ENCODE data around the gene NGRN.

NGRN gene

DNA sequence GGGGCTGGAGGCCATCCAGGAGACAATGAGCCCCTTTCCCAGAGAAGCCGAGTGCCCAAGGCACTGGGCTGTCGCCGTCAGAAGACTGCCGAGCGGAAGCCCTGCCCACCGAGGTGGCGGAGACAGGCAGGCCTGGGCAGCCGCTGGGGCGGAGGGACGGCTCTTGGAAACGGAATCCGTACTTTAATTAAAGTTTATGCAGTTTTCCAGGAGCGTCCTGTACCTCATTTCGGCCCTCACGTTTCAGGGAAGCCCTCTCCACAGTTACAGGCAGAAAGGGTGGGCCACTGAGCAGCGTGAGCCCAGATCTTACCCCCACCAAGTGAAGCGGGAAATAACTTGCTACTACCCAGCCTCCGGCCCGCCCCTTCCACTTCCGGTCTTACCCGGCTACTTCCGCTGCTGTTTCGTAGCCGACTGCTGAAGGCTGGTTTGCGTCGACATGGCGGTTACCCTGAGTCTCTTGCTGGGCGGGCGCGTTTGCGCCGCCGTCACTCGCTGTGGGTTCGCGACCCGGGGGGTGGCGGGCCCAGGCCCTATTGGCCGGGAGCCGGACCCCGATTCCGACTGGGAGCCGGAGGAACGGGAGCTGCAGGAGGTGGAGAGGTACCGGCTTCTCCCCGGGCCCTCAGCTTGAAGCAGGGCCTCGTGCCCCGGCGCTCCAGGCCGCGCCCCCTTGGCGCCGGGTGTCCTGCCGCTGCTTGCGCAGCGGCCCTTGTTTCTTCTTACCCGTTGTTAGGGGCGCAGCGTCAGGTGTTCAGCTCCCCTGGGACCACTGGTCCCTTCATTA, at the start of gene NGRN:
Gene NGRN, plus strand, starts transcription at position 402 of the 790 bp plus-strand sequence. Its CDS starts 41 bp downstream, at position 443.
- DNase-seq (ENCODE audit: low read depth in 2 of 2): peak; percentile 89 to 92

DNA sequence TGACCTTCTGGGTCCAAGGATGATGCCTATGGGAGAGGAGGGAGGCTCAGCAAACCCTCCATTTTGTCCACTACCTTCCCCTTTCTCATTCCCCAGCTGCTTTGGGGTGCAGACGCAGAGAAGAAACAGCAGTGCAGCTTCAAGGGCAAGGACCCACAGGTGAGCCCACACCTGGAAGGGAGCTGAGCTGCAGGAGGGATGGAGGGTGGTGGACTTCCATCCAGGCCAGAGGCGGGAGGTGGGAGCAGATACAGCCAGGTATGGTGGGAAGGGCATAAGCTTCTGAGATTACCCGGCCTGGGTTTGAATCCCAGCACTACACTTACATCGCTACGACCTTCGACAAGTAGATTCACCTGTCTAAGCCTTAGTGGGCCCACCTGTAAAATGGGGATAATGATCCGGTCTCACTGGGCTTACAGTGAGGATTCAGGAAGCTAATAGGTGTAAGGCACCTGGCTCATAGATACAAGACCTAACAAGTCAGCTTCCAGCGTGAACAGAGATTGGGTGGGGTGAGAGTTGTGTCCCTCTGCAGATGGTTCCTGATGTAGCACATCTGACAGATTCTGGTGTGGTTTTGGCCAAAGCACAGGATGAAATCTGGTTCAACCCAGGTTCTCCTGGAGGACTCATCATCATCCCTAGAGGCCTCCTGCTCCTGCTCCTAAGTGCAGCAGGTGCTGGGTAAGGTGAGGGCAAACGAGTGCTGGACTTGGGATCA, 47.6 kb upstream of the NGRN start:
- no peak for DNase-seq (ENCODE audit: low read depth in 2 of 2)

DNA sequence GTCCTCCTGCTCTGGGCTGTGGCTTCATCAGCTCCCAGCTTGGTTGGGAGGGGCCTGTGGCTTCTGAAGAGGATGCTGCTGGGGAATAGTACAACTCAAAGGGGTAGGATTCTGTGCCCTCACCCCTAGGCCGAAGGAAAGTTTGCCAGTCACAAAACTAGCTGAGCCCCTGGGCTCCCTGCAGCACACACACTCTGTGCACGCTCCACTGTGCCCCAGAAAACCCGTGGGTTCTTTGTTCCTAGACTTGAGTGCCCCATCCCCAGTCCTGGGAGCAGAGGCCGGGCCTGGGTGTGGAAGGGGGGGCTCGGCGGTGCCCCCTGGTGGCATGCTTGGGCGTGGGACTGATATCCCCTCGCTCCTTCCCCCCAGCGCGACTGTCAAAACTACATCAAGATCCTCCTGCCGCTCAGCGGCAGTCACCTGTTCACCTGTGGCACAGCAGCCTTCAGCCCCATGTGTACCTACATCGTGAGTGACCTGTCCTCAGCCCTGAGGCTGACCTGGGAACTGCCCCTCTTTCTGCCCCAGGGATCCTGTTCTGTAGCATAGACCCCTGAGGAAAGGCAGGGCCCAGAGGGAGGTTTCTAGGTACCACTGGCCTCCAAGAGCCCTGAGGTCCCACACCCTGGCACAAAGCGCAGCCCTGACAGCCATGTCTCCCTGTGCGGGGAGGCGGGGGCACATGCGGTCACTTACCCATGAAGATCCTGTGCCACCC, 45.9 kb upstream of the NGRN start:
- DNase-seq (ENCODE audit: low read depth in 2 of 2): peak in 1 of 2 experiments; percentile 41

- DNase-seq (ENCODE audit: low read depth in 2 of 2): peak in 1 of 2 experiments; percentile 23
These were observed 44.1 kb upstream of the NGRN start for GRCh38 chr15:90221246-90221900.

- DNase-seq (ENCODE audit: low read depth in 2 of 2): no peak
These were observed 42.9 kb upstream of the NGRN start for GRCh38 chr15:90222547-90222946.

GRCh38 chr15:90223441-90224165, 41.9 kb upstream of the NGRN start:
- no peak for DNase-seq (ENCODE audit: low read depth in 2 of 2)

GRCh38 chr15:90225047-90225446, 40.4 kb upstream of the NGRN start:
- no peak for DNase-seq (ENCODE audit: low read depth in 2 of 2)

DNA sequence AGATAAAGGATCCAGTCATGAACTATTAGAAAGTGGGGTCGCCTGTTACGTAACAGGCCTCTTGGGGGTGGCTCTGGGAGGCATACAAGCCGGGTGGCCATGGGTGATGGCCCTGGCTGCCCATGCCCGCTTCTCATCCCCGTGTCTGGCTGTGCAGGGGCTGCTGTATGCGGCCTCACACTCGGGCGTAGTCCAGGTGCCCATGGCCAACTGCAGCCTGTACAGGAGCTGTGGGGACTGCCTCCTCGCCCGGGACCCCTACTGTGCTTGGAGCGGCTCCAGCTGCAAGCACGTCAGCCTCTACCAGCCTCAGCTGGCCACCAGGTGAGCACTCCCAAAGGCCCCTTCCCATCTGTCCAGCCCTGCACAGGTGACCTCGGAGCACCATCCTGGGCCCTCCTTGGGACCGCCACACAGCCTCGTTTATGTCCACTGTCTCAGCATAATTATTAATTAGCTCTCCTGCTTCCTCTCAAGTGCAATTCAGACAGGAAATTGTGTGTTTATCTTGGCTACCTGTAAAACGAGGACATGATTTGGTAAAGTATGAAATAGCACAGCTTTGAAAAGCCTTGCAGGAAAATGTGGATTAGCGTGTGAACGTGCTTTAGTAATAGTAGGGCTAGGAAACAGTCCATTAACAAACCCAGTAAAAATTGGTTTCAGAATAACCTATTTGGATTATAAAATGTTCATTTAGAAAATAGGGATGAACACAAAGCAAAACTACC, 39.8 kb upstream of the NGRN start:
- no peak for DNase-seq (ENCODE audit: low read depth in 2 of 2)

DNA sequence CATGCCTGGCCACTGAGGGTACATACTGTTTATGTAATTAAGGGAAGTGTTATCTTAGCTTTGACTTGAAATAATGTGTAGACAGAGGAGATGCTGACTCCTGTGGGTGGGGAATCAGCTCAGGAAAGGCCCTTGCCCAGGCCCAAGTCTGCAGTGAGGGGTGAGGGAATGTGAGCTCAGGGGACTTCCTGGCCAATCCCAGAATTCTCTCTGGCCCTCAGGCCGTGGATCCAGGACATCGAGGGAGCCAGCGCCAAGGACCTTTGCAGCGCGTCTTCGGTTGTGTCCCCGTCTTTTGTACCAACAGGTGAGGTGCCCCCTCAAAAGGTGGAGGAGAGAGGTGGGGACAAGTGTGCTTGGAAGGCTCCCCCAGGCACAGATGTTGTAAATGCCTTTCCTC, 38.1 kb upstream of the NGRN start:
- no peak for DNase-seq (ENCODE audit: low read depth in 2 of 2)

DNA sequence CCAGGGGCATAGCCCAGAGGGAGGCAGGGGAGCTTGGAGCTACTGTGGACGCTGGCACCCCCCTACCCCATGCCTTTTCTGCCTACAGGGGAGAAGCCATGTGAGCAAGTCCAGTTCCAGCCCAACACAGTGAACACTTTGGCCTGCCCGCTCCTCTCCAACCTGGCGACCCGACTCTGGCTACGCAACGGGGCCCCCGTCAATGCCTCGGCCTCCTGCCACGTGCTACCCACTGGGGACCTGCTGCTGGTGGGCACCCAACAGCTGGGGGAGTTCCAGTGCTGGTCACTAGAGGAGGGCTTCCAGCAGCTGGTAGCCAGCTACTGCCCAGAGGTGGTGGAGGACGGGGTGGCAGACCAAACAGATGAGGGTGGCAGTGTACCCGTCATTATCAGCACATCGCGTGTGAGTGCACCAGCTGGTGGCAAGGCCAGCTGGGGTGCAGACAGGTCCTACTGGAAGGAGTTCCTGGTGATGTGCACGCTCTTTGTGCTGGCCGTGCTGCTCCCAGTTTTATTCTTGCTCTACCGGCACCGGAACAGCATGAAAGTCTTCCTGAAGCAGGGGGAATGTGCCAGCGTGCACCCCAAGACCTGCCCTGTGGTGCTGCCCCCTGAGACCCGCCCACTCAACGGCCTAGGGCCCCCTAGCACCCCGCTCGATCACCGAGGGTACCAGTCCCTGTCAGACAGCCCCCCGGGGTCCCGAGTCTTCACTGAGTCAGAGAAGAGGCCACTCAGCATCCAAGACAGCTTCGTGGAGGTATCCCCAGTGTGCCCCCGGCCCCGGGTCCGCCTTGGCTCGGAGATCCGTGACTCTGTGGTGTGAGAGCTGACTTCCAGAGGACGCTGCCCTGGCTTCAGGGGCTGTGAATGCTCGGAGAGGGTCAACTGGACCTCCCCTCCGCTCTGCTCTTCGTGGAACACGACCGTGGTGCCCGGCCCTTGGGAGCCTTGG, 37.4 kb upstream of the NGRN start:
- DNase-seq (ENCODE audit: low read depth in 2 of 2): no peak

- no peak for DNase-seq (ENCODE audit: low read depth in 2 of 2)
These were observed 36.5 kb upstream of the NGRN start for GRCh38 chr15:90228960-90229359.

DNA sequence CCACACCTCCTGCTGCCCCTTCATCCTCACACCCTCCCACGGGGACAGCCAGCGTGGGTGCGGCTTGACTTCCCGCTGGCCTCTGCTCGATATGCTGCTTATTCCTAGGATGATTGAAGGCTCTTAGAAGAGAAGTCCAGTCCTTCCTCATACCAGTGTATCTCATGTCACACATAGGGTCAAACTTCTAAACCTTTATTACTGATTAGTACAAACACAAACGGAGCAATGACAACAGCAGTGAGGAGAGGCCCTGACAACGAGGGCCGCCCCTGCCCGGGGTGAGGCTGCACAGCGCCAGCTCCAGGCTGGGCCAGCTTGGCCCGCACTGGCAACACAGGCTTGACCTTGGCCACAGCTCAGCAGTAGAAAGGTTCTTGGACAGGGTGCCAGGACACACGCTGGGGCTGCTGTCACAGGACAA, 35.4 kb upstream of the NGRN start:
- no peak for DNase-seq (ENCODE audit: low read depth in 2 of 2)

DNA sequence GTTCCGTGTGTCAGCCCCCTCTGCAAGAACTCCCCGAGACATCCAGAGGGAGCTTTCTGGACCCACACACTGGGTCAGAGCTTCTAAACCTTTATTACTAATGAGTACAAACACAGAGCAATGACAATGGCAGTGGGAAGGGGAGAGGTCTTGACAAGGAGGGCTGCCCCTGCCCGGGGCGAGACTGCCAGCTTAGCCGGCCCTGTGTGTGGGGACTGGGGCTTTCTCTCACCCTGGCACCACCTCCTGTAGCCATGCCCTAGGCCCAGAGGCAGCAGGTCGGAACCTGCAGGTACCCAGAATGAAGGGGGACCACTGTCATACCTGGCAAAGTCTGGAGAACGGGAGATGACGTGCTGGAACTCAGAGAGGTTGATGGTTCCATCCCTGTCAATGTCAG, 34.9 kb upstream of the NGRN start:
- no peak for DNase-seq (ENCODE audit: low read depth in 2 of 2)

DNA sequence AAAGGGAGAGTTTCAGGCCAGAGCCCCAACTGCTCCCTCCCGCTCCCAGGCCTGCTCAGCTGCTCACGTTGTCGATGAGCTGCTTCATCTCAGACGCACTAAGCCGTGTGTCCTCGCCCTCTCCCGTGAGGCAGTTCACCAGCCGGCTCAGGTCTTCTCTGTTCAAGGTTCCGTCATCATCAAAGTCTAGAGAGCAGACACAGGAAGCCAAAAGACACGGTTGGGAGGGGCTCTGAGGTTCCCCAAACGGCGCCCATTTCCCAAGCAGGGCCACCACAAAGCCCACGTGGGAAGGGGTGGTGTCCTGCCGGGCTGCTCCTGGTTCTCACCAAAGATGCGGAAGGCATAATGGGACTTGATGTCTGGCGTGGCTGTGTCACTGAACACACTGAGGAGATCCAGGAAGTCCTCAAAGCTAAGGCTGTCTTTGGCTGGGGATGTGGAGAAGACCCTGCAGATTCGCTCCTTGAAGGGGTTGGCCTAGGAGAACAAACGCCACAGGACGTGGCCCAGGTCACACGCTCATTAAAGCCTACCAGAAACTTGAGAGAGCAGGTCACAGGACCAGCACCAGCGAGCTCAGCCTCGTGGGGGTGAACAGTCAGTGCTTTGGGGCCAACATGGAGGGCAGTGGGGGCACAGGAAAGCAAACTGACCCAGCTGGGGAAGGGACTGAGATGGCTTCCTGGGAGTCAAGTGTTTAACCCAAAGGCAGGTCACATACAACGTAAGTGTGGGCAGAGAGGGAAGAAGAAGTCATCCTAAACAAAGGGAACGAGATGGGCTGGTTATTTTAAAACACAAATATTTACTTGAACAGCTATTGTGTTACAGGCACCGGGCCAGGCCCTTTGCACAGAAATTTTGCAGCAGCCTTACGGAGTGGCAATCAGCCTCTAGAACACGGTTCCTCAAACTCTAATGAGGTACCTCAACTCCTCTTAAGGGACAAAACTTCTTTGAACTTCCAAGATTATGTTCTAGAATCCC, 34.1 kb upstream of the NGRN start:
- DNase-seq (ENCODE audit: low read depth in 2 of 2): peak; percentile 51 to 58

DNA sequence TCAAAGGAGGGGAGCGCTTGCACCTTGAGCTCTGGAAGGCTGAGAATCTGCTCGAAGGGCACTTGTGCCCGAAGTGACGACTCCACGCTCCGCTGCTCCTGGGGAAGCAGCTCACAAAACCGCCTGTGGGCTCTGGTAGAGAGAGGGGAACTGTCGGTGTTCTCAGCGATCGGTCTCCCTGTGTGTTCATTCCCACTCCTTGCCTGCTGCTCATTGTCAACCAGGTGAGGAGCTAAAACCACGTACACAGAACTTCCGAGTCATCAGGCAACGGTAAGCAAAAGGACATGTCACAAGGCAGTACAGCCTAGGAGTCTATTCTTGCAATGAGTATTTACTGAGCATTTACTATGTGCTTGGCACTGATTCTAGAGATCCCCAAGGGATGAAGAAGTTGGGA, 33.3 kb upstream of the NGRN start:
- DNase-seq (ENCODE audit: low read depth in 2 of 2): no peak

DNA sequence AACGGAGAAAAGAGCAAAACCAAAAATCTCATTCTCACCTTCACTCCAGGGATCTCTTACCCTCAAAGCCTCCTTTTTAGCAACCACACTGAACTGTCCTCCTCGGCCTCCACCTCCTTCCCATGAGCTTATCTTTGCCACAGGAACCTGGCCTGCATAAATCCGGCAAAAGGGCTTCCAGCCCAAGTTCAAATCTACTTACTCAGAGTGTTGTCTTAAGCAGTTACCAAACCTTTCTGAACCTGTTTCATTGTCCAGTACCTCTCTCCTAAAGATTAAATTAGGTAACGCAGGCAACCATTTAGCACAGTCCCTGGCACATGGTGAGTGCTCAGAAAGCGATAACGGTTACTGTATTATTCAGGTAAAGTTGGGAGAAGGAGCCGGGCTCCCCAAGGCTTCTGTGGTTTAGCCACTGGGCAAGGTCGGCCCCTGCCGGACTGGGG, 32.5 kb upstream of the NGRN start:
- DNase-seq (ENCODE audit: low read depth in 2 of 2): no peak

DNA sequence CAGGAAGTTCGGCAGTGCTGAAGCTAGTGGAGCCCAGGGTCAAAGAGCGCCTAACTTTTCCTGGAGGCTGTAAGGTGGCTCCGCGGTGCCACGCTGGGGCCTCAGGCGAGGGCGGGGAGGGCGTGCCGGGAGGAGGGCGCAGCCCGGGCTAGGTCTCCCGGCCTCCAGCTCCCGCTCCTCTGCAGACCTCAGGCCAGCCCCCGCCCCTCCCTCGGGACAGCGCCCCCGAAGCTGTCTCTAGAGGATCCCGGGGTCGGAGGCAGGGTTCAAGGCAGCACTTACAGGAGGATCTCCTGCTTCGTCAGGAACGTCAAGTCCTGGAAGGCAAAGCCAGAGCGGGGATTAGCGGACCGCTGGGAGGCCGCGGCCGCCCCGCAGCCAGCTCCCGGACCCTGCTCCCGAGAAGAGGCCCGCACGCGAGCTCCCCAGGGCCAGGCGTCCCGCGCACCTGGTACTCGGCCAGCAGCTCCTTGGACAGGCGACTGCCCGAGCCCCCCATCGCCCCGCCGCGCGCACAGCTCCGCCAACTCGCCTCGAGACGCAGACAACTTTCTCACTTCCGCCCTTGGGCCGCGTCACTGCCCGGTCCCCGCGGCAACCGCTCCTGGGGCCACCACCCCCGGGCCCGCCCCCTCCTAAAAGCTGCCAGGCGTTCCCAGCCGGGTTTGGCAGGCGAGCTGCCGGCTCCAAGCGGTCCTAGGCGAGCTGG, 31.9 kb upstream of the NGRN start, which contains the start of gene CIB1:
Gene CIB1, minus strand, starts transcription at position 555 of the 709 bp plus-strand sequence. Its CDS starts 56 bp downstream, at position 499.
- peak; percentile 93 to 96 for DNase-seq (ENCODE audit: low read depth in 2 of 2)
